Endothelial cell of umbilical vein (primary cell): ENCODE data around the gene NPLOC4. TPM values are rescaled to one million over a fixed set of nuclear protein-coding genes. Genes with fewer than 3 reads are reported as not detected.

Source experiments
- BruUV-seq: library from RNA; stranded (reverse); fragments of 400-500 nt; replicated peaks from 2 replicates; lab custom pipeline; 2021; lab: Mats Ljungman, UMichigan
- CTCF ChIA-PET: fragments of 300-600, 350-600 bp; sonication (Branson Sonifier 250); formaldehyde crosslinking; loops from one replicate; lab custom pipeline; 2021; ENCODE audit warnings: antibody characterized with exemption, inconsistent platforms; lab: Charles Lee
- POLR2A ChIA-PET: fragments of 300-600, 350-600 bp; sonication (Branson Sonifier 250); formaldehyde crosslinking; loops from one replicate; lab custom pipeline; 2021; ENCODE audit warnings: antibody characterized with exemption, inconsistent platforms; lab: Charles Lee
- DNase-seq: peaks from one replicate; pipeline ENCODE4 v3.0.0-alpha.2; 2011; ENCODE audit warnings: low read depth, low spot score
- FAIRE-seq: peaks from 2 replicates; lab custom pipeline; 2011; peaks lifted over from hg19 to GRCh38; lab: Jason Lieb, UNC
- H2AFZ ChIP-seq: 2 replicates; pipeline ENCODE4 v1.6.0; 2012; ENCODE audit warnings: low read depth, low read length, control low read depth, inconsistent platforms
- H3K27ac ChIP-seq: 2 replicates; pipeline ENCODE4 v1.5.1; 2011; ENCODE audit warnings: low read depth, mild to moderate bottlenecking, control low read depth, low read length, moderate library complexity; ENCODE audit not compliant: insufficient read depth
- H3K27me3 ChIP-seq, 2 experiments: 2 replicates each; pipeline versions ENCODE4 v1.6.0 to v1.6.1; 2011; ENCODE audit warnings: low read length in 2 of 2, mixed read lengths in 1 of 2; ENCODE audit not compliant: control insufficient read depth in 2 of 2, insufficient read depth in 2 of 2
- H3K36me3 ChIP-seq, 2 experiments: 2 replicates in 1 of 2; 3 replicates in 1 of 2; pipeline ENCODE4 v1.5.1; 2011; ENCODE audit warnings: low read length in 2 of 2, mild to moderate bottlenecking in 1 of 2, moderate library complexity in 1 of 2; ENCODE audit not compliant: control insufficient read depth in 2 of 2, insufficient read depth in 2 of 2; ENCODE audit errors: extremely low read depth in 1 of 2
- H3K4me1 ChIP-seq: 3 replicates; pipeline ENCODE4 v1.5.1; 2011; ENCODE audit warnings: mild to moderate bottlenecking, low read length; ENCODE audit not compliant: control insufficient read depth, insufficient read depth; ENCODE audit errors: extremely low read depth
- H3K4me2 ChIP-seq: 2 replicates; pipeline ENCODE4 v1.6.1; 2011; ENCODE audit warnings: low read length, control low read depth, mixed read lengths; ENCODE audit not compliant: insufficient read depth
- H3K4me3 ChIP-seq, 3 experiments: fragments of 200-600 bp in 1 of 3; sonication (generic), shearing (Covaris generic) in 1 of 3; replicated peaks in 1 of 3; 2 replicates each; pipeline ENCODE4 v1.5.1; 2011 to 2016; ENCODE audit warnings: control low read depth in 3 of 3, low read length in 3 of 3, mild to moderate bottlenecking in 2 of 3, inconsistent platforms in 1 of 3, low read depth in 1 of 3, moderate library complexity in 1 of 3; ENCODE audit not compliant: insufficient read depth in 1 of 3
- H3K79me2 ChIP-seq: 2 replicates; pipeline ENCODE4 v1.6.0; 2012; ENCODE audit warnings: low read length, inconsistent platforms; ENCODE audit not compliant: control insufficient read depth, insufficient read depth
- H3K9ac ChIP-seq: replicated peaks from 2 replicates; pipeline ENCODE3; 2011; ENCODE audit warnings: low read length, control low read depth; ENCODE audit not compliant: insufficient read depth; ENCODE audit errors: extremely low read depth
- H3K9me1 ChIP-seq: replicated peaks from 3 replicates; pipeline ENCODE4 v1.6.0; 2011; ENCODE audit warnings: mild to moderate bottlenecking, low read length; ENCODE audit not compliant: control insufficient read depth, insufficient read depth; ENCODE audit errors: extremely low read depth
- H3K9me3 ChIP-seq: replicated peaks from 2 replicates; pipeline ENCODE4 v1.5.1; 2012; ENCODE audit warnings: low read length, inconsistent platforms; ENCODE audit not compliant: control insufficient read depth, insufficient read depth
- H4K20me1 ChIP-seq: replicated peaks from 2 replicates; pipeline ENCODE3; 2011; ENCODE audit warnings: mild to moderate bottlenecking, low read length; ENCODE audit not compliant: control insufficient read depth, insufficient read depth; ENCODE audit errors: extremely low read depth
- EZH2 ChIP-seq: IDR thresholded peaks from 2 replicates; pipeline ENCODE4 v1.6.1; 2012; ENCODE audit warnings: borderline replicate concordance, low read depth, mild to moderate bottlenecking, moderate library complexity, low read length, inconsistent platforms; ENCODE audit not compliant: severe bottlenecking
- FOS ChIP-seq: IDR thresholded peaks from 2 replicates; pipeline ENCODE4 v1.6.1; 2011; ENCODE audit warnings: mild to moderate bottlenecking, low read length, moderate library complexity, borderline replicate concordance; ENCODE audit not compliant: insufficient read depth
- GATA2 ChIP-seq: IDR thresholded peaks from 2 replicates; pipeline ENCODE4 v1.7.0; 2011; ENCODE audit warnings: low read depth, mild to moderate bottlenecking, moderate library complexity, mixed read lengths, low read length; ENCODE audit not compliant: insufficient read length, insufficient read depth
- JUN ChIP-seq: IDR thresholded peaks from 2 replicates; pipeline ENCODE4 v1.6.1; 2011; ENCODE audit warnings: borderline replicate concordance, low read depth; ENCODE audit not compliant: insufficient read length, insufficient read depth
- MYC ChIP-seq: IDR thresholded peaks from one replicate; pipeline ENCODE4 v1.6.1; 2011; ENCODE audit warnings: mild to moderate bottlenecking, low read depth, low read length
- POLR2A ChIP-seq: IDR thresholded peaks from 2 replicates; pipeline ENCODE4 v1.6.1; 2012; ENCODE audit warnings: low read depth, mild to moderate bottlenecking, control low read depth, low read length
- POLR2AphosphoS5 ChIP-seq: IDR thresholded peaks from 2 replicates; pipeline ENCODE4 v1.6.1; 2012; ENCODE audit warnings: low read depth, mild to moderate bottlenecking, control low read depth, low read length, moderate library complexity; ENCODE audit not compliant: insufficient read depth
- dilution Hi-C: fragments of 300-500 bp; cut with MboI; formaldehyde crosslinking; loops from one replicate; pipeline ENCODE4 v1.15.0; 2019; ENCODE audit warnings: low sequenced_read_pairs; ENCODE audit not compliant: extremely low pct_ligation_motif_present
- intact Hi-C: fragments of 100-400 bp; cut with micrococcal nuclease; formaldehyde crosslinking; loops from one replicate; pipeline ENCODE4 v1.10.0; 2022
- polyA plus RNA-seq, 4 experiments: library from polyadenylated mRNA; depleted of rRNA in 3 of 4; stranded (reverse) in 3 of 4; unstranded in 1 of 4; fragments of >200 nt; gene quantifications; 2 replicates each; pipeline versions ENCODE4 v1.2.1 to v1.2.3, GENCODE V29; 2011 to 2012; ENCODE audit warnings: missing spikeins in 1 of 4
- total RNA-seq: library from RNA; stranded (reverse); gene quantifications from 2 replicates; pipeline ENCODE4 v1.2.3, GENCODE V29; 2021
- TF ChIP-seq, protein P1 (sequence below): IDR thresholded peaks from 2 replicates; pipeline ENCODE4 v1.6.1; 2011; ENCODE audit not compliant: insufficient read depth, insufficient read length
- TF ChIP-seq, protein P2 (sequence below), 2 donors: IDR thresholded peaks; 1 replicate in 1 of 2; 2 replicates in 1 of 2; pipeline ENCODE4 v1.5.1; 2011; ENCODE audit warnings: low read length in 2 of 2, mild to moderate bottlenecking in 2 of 2, moderate library complexity in 2 of 2, control low read depth in 1 of 2, inconsistent platforms in 1 of 2, low read depth in 1 of 2; ENCODE audit not compliant: insufficient read depth in 1 of 2; ENCODE audit errors: extremely low read depth in 1 of 2

NPLOC4 gene
- total and polyA plus RNA-seq, 2 donors (not counting 3 experiments of a cell fraction or from before 2014, with no cell fraction given), result 150 to 175 TPM

DNA sequence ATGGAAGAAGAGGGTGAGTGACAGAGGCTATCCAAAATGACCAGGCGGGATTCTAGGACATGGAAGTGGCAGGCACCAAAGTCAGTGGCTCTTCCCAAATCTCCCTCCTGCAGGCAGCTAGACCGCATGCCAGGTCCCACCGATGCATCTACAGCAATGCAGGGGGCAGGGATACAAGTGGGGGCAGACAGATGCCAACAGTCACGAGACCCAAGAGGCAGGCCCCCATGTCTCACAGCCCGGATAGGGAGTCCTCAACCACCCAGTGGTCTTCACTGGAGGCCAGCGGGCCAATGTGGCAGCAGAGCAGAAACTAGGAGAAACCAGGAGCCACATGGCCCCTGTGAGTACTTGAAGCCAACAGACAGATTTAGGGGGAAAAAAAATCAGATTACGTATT is 20.0 kb downstream of the NPLOC4 start:
- no peak overlapping the region for H3K27ac ChIP-seq

More for the DNA sequence above, 20.0 kb downstream of the NPLOC4 start:
- Histone ChIP-seq H4K20me1 (peaks cover 3% of the 10 kb centered on the region), H3K27me3 (no peaks in the 10 kb centered on the region), H3K9me1 (no peaks in the 10 kb centered on the region), H3K9me3 (no peaks in the 10 kb centered on the region), H3K9ac (no peak overlapping the region), H3K4me1 (no peaks in the 10 kb centered on the region), H3K4me2 (no peak overlapping the region), H3K36me3 (peaks cover 30 to 33% of the 10 kb centered on the region in 2 experiments), H3K79me2 (peaks cover 68% of the 10 kb centered on the region), H2AFZ (no peak overlapping the region), H3K4me3 (no peak overlapping the region)
- intact Hi-C loops (no loop called here), dilution Hi-C loops (no loop called here)
- DNase-seq, result no peak
- FAIRE-seq, result no peak
- ChIA-PET POLR2A (no interaction called here), CTCF (no interaction called here)
- no TSS peak for BruUV-seq
- TF ChIP-seq FOS, result no peak
- TF ChIP-seq MYC, result no peak
- no peak for TF ChIP-seq POLR2A
- TF ChIP-seq, protein P1, sequence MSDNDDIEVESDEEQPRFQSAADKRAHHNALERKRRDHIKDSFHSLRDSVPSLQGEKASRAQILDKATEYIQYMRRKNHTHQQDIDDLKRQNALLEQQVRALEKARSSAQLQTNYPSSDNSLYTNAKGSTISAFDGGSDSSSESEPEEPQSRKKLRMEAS, result no peak
- no peak for TF ChIP-seq POLR2AphosphoS5
- TF ChIP-seq EZH2, result no peak
- no peak for TF ChIP-seq GATA2
- TF ChIP-seq JUN, result no peak
- TF ChIP-seq, protein P2, sequence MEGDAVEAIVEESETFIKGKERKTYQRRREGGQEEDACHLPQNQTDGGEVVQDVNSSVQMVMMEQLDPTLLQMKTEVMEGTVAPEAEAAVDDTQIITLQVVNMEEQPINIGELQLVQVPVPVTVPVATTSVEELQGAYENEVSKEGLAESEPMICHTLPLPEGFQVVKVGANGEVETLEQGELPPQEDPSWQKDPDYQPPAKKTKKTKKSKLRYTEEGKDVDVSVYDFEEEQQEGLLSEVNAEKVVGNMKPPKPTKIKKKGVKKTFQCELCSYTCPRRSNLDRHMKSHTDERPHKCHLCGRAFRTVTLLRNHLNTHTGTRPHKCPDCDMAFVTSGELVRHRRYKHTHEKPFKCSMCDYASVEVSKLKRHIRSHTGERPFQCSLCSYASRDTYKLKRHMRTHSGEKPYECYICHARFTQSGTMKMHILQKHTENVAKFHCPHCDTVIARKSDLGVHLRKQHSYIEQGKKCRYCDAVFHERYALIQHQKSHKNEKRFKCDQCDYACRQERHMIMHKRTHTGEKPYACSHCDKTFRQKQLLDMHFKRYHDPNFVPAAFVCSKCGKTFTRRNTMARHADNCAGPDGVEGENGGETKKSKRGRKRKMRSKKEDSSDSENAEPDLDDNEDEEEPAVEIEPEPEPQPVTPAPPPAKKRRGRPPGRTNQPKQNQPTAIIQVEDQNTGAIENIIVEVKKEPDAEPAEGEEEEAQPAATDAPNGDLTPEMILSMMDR (IDR thresholded peaks at IDR 0.05; ENCODE audit: extremely low read depth in 1 of 2, insufficient read depth in 1 of 2, low read depth in 1 of 2, low read length in 2 of 2), result no peak
